Stimulated activated CD4-positive, alpha-beta T cell treated with anti-CD3 and anti-CD28 coated beads, Interleukin-2, amount 100 ng/mL, for 24 hours (primary cell): ENCODE measurements around the gene FOXC2.
A peak's percentile ranks its signal among the peaks of the same experiment; 100 is the strongest.

Experiments
- DNase-seq, 2 donors: peaks; one replicate each; pipeline ENCODE4 v3.0.0-alpha.2; 2020

FOXC2 gene

DNA sequence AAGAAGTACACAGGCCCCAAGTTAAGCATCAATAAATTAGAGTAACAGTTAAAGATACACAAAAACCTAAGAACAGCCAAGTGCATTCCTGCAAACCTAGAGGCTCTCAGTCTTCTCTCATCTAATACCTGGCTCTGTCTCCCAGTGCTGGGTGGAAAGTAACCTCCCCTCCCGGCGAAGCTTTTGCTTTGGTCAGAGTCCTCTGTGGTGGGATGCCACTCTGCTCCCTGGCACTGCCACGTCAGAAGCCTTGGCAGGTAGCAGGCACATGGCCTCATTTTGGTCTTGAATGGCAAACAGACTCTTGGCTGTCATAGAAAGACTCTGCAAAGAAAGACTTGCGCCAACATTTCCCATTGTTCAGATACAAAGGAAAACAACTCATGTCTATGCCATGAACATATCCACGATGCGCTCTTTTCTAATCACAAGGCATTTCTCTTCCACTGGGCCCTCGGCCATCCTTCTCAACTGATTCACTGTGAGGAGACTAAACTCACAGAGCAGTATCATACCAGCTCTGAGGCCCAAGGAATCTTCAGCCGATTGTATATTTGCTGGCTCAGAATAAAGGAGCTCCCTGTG is 32.8 kb upstream of the FOXC2 start:
- DNase-seq, result no peak

- no peak for DNase-seq
These were observed 31.6 kb upstream of the FOXC2 start for GRCh38 chr16:86534779-86535615.

DNA sequence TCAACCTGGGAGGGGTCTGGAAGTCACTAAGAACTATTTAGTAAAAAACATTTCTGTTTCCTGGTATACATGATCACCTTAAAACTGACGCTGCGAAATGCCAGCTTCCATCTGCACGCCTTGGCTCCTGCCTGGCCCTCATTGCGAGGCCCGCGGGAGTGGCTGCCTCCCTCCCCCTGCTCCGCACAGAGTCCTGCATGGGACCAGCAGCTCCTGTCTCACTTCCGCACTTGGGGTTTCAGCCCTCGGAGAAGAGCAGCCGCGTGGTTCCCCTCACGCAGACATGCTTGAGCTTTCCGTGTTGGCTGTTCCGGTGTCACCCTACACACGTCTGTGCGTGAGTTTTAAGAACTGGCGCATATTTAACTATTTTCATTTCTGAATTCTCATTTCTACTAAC is 30.0 kb upstream of the FOXC2 start:
- no peak for DNase-seq

- DNase-seq, result no peak
These were observed 29.1 kb upstream of the FOXC2 start for GRCh38 chr16:86537486-86537885.

GRCh38 chr16:86538196-86538780 is 28.3 kb upstream of the FOXC2 start:
- DNase-seq, result no peak

GRCh38 chr16:86540894-86541293 is 25.7 kb upstream of the FOXC2 start:
- DNase-seq, result no peak

- DNase-seq, result no peak
These were observed 25.1 kb upstream of the FOXC2 start for GRCh38 chr16:86541560-86541959.

GRCh38 chr16:86542756-86543750 is 23.6 kb upstream of the FOXC2 start:
- no peak for DNase-seq

DNA sequence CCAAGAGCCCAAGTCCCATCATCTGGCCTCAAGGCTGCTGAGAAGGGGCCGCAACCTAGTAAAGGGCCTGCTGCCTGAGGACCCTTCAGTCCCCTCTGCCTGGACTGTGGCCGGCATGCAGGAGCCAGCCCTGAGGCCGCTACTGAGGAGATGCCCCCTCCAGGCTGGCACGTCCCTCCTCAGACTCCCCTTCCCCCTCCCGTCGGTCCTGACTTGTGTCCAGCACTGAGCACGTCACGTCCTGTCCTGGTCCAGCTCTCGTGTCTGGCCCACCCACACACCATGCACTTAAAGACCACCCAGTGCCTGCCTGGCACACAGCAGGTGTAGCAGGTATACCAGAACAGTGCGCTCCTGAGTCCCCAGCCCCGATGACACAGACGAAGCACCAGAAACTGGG is 21.1 kb upstream of the FOXC2 start:
- DNase-seq, result no peak

- no peak for DNase-seq
These were observed 20.5 kb upstream of the FOXC2 start for GRCh38 chr16:86545954-86546637.

DNA sequence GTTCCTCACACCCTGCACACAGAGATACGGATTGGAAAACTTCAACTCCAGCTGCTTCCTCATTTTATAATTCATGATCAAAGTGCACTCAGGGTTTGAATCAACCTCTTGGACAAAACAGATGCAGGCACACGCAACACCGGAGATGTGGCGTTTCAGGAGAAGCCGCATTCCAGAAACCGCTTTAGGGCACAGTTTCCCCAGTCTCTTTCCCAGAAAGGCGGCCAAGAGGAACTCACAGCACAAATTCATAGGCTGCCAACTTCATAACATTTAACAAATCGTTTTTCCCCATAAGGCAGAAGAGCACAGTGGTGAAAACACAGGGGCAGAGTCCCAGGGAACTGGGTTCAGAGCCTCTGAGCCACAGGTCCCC is 20.0 kb upstream of the FOXC2 start:
- no peak for DNase-seq

GRCh38 chr16:86547286-86547685 is 19.3 kb upstream of the FOXC2 start:
- no peak for DNase-seq

DNA sequence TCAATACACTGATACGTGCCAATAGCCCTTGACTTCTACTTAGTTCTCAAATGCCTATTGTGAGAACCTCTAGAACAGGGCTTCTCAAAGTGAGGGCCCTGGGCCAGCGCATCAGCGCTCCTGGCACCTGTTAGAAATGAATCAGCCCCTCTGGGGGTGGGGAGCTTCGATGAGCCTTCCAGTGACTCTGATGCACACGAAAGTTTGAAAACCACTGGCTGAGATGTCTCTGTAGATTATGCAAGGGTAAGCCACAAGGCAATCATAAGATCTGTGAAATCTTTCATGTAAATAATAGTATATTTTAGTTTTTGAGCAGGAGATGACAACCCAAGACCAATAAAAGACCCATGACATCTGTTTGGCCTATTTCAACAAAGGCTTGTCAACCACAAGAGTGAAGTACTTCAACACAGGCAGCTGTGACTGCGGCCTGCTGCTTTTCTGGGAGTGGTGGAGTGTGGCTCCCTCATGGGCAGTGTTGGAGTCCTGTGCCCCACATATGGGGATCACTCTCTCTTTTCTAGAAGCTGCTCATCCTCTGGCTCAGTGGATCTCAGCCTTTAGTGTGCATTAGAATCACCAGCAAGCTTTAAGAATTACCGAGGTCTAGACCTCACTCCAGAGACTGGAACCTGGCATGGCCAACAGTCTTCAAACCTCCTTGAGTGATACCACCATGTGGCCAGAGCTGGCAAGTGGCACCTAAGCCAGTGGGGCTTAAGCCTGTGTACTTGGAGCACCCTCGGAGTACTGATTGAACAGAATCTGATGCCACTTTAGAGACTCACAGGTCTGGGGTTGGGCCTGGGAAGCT is 17.3 kb upstream of the FOXC2 start:
- DNase-seq, result no peak

DNA sequence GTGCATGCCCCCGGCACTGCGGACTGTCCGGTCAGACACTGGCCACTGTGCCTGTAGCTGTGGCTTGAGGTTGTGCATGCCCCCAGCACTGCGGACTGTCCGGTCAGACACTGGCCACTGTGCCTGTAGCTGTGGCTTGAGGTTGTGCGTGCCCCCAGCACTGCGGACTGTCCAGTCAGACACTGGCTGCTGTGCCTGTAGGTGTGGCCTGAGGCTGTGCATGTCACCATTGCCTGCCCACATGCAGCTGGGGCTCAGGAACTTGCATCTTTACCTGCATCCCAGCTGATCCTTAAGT is 16.8 kb upstream of the FOXC2 start:
- DNase-seq, result no peak

- DNase-seq, result no peak
These were observed 16.3 kb upstream of the FOXC2 start for GRCh38 chr16:86550281-86550680.

DNA sequence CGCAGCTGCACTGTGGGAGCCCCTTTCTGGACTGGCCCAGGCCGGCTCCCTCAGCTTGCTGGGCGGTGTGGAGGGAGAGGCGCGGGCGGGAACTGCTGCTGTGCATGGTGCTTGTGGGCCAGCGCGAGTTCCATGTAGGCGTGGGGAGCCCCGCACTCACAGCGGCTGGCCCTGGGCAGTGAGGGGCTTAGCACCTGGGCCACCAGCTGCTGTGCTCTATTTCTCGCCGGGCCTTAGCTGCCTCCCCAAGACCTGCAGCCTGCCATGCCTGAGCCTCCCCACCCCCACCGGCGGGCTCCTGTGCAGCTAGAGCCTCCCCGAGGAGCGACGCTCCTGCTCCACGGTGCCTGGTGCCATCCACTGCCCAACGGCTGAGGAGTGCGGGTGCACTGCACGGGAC is 13.3 kb upstream of the FOXC2 start:
- no peak for DNase-seq

- no peak for DNase-seq
These were observed 12.1 kb upstream of the FOXC2 start for GRCh38 chr16:86554599-86554916.

DNA sequence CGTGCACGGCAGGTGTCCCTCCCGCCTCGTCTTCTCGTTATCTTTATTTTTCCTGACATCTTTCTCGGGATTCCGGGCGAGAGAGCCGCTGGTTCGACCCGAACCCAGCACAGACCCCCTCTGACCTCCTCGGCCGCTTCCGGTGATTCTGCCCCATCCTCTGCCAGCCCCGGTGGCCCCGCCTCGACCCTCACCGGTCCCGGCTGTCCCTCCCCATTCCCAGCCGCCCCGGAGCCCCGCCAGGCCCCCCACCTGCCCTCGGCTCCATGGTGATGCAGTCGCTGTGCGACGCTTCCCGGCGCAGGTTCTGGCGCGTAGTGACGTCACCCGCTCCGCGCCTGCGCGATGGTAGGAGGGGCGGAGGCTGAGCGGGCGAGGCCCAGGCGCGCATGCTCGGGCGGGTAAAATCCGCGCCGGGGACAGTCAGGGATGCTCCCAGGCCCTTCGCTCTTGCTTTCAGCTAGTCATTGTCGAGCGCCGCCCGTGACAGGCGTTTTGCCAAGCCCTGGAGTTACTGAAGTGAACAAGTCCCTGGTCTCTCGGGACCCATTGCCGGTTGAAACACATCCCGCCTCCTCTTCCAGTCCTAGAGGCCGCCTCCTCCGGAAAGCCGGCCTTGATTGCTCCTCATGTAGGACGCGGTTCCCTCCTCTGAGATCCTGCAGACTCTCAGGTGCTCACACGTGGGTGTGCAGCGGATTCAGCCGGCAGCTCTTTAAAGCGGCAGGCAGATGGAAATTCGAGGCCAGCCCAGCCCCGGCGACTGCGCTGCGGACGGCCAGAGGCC is 11.5 kb upstream of the FOXC2 start, which contains the start of gene MTHFSD:
Gene MTHFSD (minus strand): TSS at position 319 of the 787 bp plus-strand sequence. CDS start 51 bp downstream, at position 268.
- DNase-seq, result peak; percentile 96 to 97

DNA sequence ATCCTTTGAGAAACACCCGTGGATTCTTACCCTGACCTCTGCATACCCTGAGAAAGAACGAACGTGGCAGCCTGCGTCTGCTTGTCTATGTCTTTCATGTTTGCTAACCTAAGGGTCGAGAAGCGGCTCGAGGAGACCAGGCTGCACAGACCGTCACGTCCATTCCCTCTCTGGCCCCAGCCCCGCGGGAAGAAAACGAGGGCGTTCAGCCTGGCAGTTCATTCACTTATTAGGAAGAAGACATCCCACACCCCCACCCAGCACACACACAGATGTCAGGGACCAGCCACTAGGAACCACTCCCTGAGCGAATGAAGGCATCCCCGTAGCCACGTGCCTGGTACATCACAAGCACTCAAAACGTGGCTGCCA is 10.9 kb upstream of the FOXC2 start:
- no peak for DNase-seq

- DNase-seq, result no peak
These were observed 10.1 kb upstream of the FOXC2 start for GRCh38 chr16:86556576-86556975.

DNA sequence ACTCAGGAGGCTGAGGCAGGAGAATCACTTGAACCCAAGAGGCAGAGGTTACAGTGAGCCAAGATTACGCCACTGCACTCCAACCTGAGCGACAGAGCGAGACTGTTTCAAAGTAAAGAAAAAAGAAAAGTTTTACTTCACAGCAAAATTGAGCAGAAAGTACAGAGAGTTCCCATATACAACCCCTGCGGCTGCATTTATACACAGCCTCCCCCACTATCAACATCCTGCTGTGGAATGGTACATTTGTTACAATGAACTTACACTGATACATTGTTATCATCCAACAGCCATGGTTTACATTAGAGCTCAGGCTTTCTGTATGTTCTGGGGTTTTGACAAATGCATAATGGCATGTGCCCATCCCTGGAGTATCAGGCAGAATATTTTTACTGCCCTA is 9.0 kb upstream of the FOXC2 start:
- DNase-seq, result no peak
